ENCODE measurements around the gene PSME4. TPM values are rescaled to one million over a fixed set of nuclear protein-coding genes. Genes with fewer than 3 reads are reported as not detected.
A peak's percentile ranks its signal among the peaks of the same experiment; 100 is the strongest.

PSME4 gene
- total and polyA plus RNA-seq, 2 of the 13 experiments (the other 11 are each of a cell fraction or from before 2014, with no cell fraction given) = 52.1 to 77.8 TPM

GRCh38 chr2:53829273-53829979, 141.4 kb downstream of the PSME4 start (continued):
- no peak for TF ChIP-seq ZBTB26 (CRISPR knock-in tag; IDR thresholded peaks at IDR 0.05; ENCODE audit: borderline replicate concordance)
- TF ChIP-seq ZFX (CRISPR knock-in tag; IDR thresholded peaks at IDR 0.05; ENCODE audit: low read depth) = peak; percentile 26; the same call in 1 of the 2 replicates
- TF ChIP-seq SAP130 (CRISPR knock-in tag; IDR thresholded peaks at IDR 0.05; ENCODE audit: low read depth) = no peak; the same call in 1 of the 2 replicates
- TF ChIP-seq CHD2 (IDR thresholded peaks at IDR 0.05; ENCODE audit: low read depth, low read length) = no peak
- no peak for TF ChIP-seq ZNF354B (CRISPR knock-in tag; IDR thresholded peaks at IDR 0.05)
- TF ChIP-seq NKX3-1 (CRISPR knock-in tag; IDR thresholded peaks at IDR 0.05) = no peak
- 0 out of 2 replicates have a peak, but pooled peaks have one; percentile 46 for TF ChIP-seq PITX1 (CRISPR knock-in tag; IDR thresholded peaks at IDR 0.05)
- TF ChIP-seq ZC3H13 (CRISPR knock-in tag; IDR thresholded peaks at IDR 0.05) = no peak
- TF ChIP-seq BCL3 (CRISPR knock-in tag; IDR thresholded peaks at IDR 0.05) = no peak

GRCh38 chr2:53828331-53828730, 142.5 kb downstream of the PSME4 start:
- POLR2A ChIA-PET = no interaction called here
- in situ Hi-C loops (cut with HindIII; ENCODE audit: extremely low pct_ligation_motif_present, low pct_unique_long_range_greater_than_20kb) = no loop called here
- BruUV-seq (replicated peaks) = no TSS peak
- WGBS (ENCODE audit: low lambda C conversion rate) = 94% methylated on average over 4 of the region's 4 CpGs
- CTCF ChIA-PET (ENCODE audit: low intra/inter-chr PET ratio, low total read pairs) = no interaction called here
- Histone ChIP-seq H4K20me1 (ENCODE audit: insufficient read depth, low read length) (no peaks in the 10 kb centered on the region), H3K27me3 (ENCODE audit: control insufficient read depth in 1 of 2, insufficient read depth in 2 of 2, low read length in 2 of 2) (no peaks in the 10 kb centered on the region), H3K9ac (ENCODE audit: insufficient read depth, low read depth, low read length) (no peak overlapping the region), H3K9me3 (ENCODE audit: low read length) (no peaks in the 10 kb centered on the region), H3K4me3 (replicated peaks in 1 of 3; ENCODE audit: insufficient read depth in 1 of 3, low read depth in 2 of 3, low read length in 3 of 3) (no peak overlapping the region), H3K27ac (ENCODE audit: extremely low read length, insufficient read depth, low read length) (peak overlapping the region; percentile 93), H3K79me2 (ENCODE audit: insufficient read depth, low read length) (no peaks in the 10 kb centered on the region), H3K4me1 (ENCODE audit: insufficient read depth, low read length) (peaks cover 53% of the 10 kb centered on the region), H2AFZ (ENCODE audit: low read length) (no peak overlapping the region), H3K36me3 (replicated peaks in 1 of 2; ENCODE audit: control insufficient read depth in 1 of 2, insufficient read depth in 2 of 2, low read length in 2 of 2) (no peaks in the 10 kb centered on the region), H3K4me2 (ENCODE audit: low read depth, low read length) (no peak overlapping the region)
- TF ChIP-seq HMGXB4 (CRISPR knock-in tag; IDR thresholded peaks at IDR 0.05; ENCODE audit: borderline replicate concordance in 1 of 2, low read depth in 1 of 2) (no peak), RORA (CRISPR knock-in tag; IDR thresholded peaks at IDR 0.05) (no peak), ZNF264 (CRISPR knock-in tag; IDR thresholded peaks at IDR 0.05) (peak; percentile 100), KLF16 (CRISPR knock-in tag; IDR thresholded peaks at IDR 0.05) (0 out of 4 replicates have a peak, but pooled peaks of 1 of the 2 experiments have one; percentile 16), ZNF512 (CRISPR knock-in tag; IDR thresholded peaks at IDR 0.05) (no peak), ELF3 (CRISPR knock-in tag; IDR thresholded peaks at IDR 0.05) (0 out of 2 replicates have a peak, but pooled peaks have one; percentile 13), PHF20 (CRISPR knock-in tag; IDR thresholded peaks at IDR 0.05) (no peak), RXRB (CRISPR knock-in tag; IDR thresholded peaks at IDR 0.05; ENCODE audit: borderline replicate concordance) (peak; percentile 48; the same call in 1 of the 2 replicates)
- ATAC-seq (no peak), DNase-seq (ENCODE audit: low spot score) (no peak), FAIRE-seq (no peak)
- intact Hi-C loops (cut with micrococcal nuclease; ENCODE audit: unreplicated experiment) = no loop called here

All from HepG2 (cell line).